PC-9 (cell line): ENCODE data around the gene KLHL42.

Experiments used
- CTCF ChIP-seq: fragments of 200-600 bp; sonication (generic); conservative IDR thresholded peaks from 2 replicates; pipeline ENCODE4 v1.6.1; 2017; ENCODE audit warnings: mixed run types, antibody characterized with exemption, mild to moderate bottlenecking, moderate library complexity
- EZH2 ChIP-seq: fragments of 200-600 bp; sonication (generic); IDR thresholded peaks from 2 replicates; pipeline ENCODE4 v1.8.0; 2017; ENCODE audit warnings: antibody characterized with exemption, low read depth

- no peak for TF ChIP-seq CTCF
- no peak for TF ChIP-seq EZH2
Measured at GRCh38 chr12:27852117-27852516, 72.1 kb downstream of the KLHL42 start.
